ENCODE results near the gene HTN3. TPM values are rescaled to one million over a fixed set of nuclear protein-coding genes. Genes with fewer than 3 reads are reported as not detected.
"Not testable (repeated sequence)": the region's sequence is repeated elsewhere in the genome, so short reads cannot be mapped to it uniquely, and the experiment has no call there.

HTN3 gene
- total RNA-seq, 1 donor from 2014 or later = not detected

- H3K27me3 Mint-ChIP-seq (ENCODE audit: insufficient read depth); H3K9me3 Mint-ChIP-seq; H3K36me3 Mint-ChIP-seq (ENCODE audit: low read depth); H3K27ac Mint-ChIP-seq; intact Hi-C loops (cut with micrococcal nuclease); DNase-seq (ENCODE audit: low spot score); H3K4me1 Mint-ChIP-seq (ENCODE audit: low read depth); H3K4me3 Mint-ChIP-seq: not testable (repeated sequence)
Measured at GRCh38 chr4:70039928-70040327, 11.7 kb downstream of the HTN3 start.

GRCh38 chr4:70041652-70042286, 13.5 kb downstream of the HTN3 start:
- DNase-seq (ENCODE audit: low spot score) = no peak
- Mint-ChIP-seq H3K4me3 (no peak overlapping the region), H3K4me1 (ENCODE audit: low read depth) (no peaks in the 10 kb centered on the region), H3K9me3 (peaks cover 4% of the 10 kb centered on the region), H3K36me3 (ENCODE audit: low read depth) (no peaks in the 10 kb centered on the region), H3K27ac (no peak overlapping the region), H3K27me3 (ENCODE audit: insufficient read depth) (no peaks in the 10 kb centered on the region)
- intact Hi-C loops (cut with micrococcal nuclease) = no loop called here

GRCh38 chr4:70050138-70050537, 21.9 kb downstream of the HTN3 start, which contains the start of gene HTN1:
Gene HTN1 (plus strand): TSS chr4:70050438. CDS start chr4:70053077, 2,639 bp downstream.
- H3K9me3 Mint-ChIP-seq; H3K36me3 Mint-ChIP-seq (ENCODE audit: low read depth); H3K27ac Mint-ChIP-seq; H3K27me3 Mint-ChIP-seq (ENCODE audit: insufficient read depth); intact Hi-C loops (cut with micrococcal nuclease); H3K4me3 Mint-ChIP-seq; H3K4me1 Mint-ChIP-seq (ENCODE audit: low read depth); DNase-seq (ENCODE audit: low spot score): not testable (repeated sequence)

- H3K27me3 Mint-ChIP-seq (ENCODE audit: insufficient read depth); DNase-seq (ENCODE audit: low spot score); H3K36me3 Mint-ChIP-seq (ENCODE audit: low read depth); H3K27ac Mint-ChIP-seq; H3K9me3 Mint-ChIP-seq; intact Hi-C loops (cut with micrococcal nuclease); H3K4me3 Mint-ChIP-seq; H3K4me1 Mint-ChIP-seq (ENCODE audit: low read depth): not testable (repeated sequence)
Measured at GRCh38 chr4:70056534-70056933, 28.3 kb downstream of the HTN3 start.

GRCh38 chr4:70057651-70058050, 29.4 kb downstream of the HTN3 start:
- DNase-seq (ENCODE audit: low spot score) = no peak
- H3K4me1 Mint-ChIP-seq (ENCODE audit: low read depth) = no peaks in the 10 kb centered on the region
- intact Hi-C loops (cut with micrococcal nuclease) = no loop called here
- H3K36me3 Mint-ChIP-seq (ENCODE audit: low read depth) = no peaks in the 10 kb centered on the region
- H3K4me3 Mint-ChIP-seq = no peak overlapping the region
- H3K27me3 Mint-ChIP-seq (ENCODE audit: insufficient read depth) = no peaks in the 10 kb centered on the region
- no peaks in the 10 kb centered on the region for H3K9me3 Mint-ChIP-seq
- no peak overlapping the region for H3K27ac Mint-ChIP-seq

GRCh38 chr4:70059149-70059548, 30.9 kb downstream of the HTN3 start:
- Mint-ChIP-seq H3K4me3 (no peak overlapping the region), H3K27ac (no peak overlapping the region), H3K4me1 (ENCODE audit: low read depth) (no peaks in the 10 kb centered on the region), H3K27me3 (ENCODE audit: insufficient read depth) (no peaks in the 10 kb centered on the region), H3K9me3 (no peaks in the 10 kb centered on the region), H3K36me3 (ENCODE audit: low read depth) (no peaks in the 10 kb centered on the region)
- no peak for DNase-seq (ENCODE audit: low spot score)
- intact Hi-C loops (cut with micrococcal nuclease) = no loop called here

- Mint-ChIP-seq H3K9me3 (no peaks in the 10 kb centered on the region), H3K27me3 (ENCODE audit: insufficient read depth) (peaks cover 3% of the 10 kb centered on the region), H3K27ac (no peak overlapping the region), H3K4me1 (ENCODE audit: low read depth) (no peaks in the 10 kb centered on the region), H3K36me3 (ENCODE audit: low read depth) (no peaks in the 10 kb centered on the region), H3K4me3 (no peak overlapping the region)
- DNase-seq (ENCODE audit: low spot score) = no peak
- intact Hi-C loops (cut with micrococcal nuclease) = no loop called here
Measured at GRCh38 chr4:70062000-70062399, 33.7 kb downstream of the HTN3 start.

GRCh38 chr4:70080205-70080604, 51.9 kb downstream of the HTN3 start:
- no peaks in the 10 kb centered on the region for H3K9me3 Mint-ChIP-seq
- no peaks in the 10 kb centered on the region for H3K27me3 Mint-ChIP-seq (ENCODE audit: insufficient read depth)
- no peak overlapping the region for H3K4me3 Mint-ChIP-seq
- no peaks in the 10 kb centered on the region for H3K36me3 Mint-ChIP-seq (ENCODE audit: low read depth)
- no peak overlapping the region for H3K27ac Mint-ChIP-seq
- intact Hi-C loops (cut with micrococcal nuclease) = no loop called here
- no peak for DNase-seq (ENCODE audit: low spot score)
- H3K4me1 Mint-ChIP-seq (ENCODE audit: low read depth) = no peaks in the 10 kb centered on the region

Other genes starting within 250 kb of the HTN3 start
- not detected in 2 replicates for gene SULT1E1, start 168.3 kb upstream of the HTN3 start, total RNA-seq
- not detected in 2 replicates for gene CSN1S1, start 97.4 kb upstream of the HTN3 start, total RNA-seq
- gene CSN2, start 62.7 kb upstream of the HTN3 start, total RNA-seq = not detected in 2 replicates
- not detected in 2 replicates for gene STATH, start 32.5 kb upstream of the HTN3 start, total RNA-seq
- not detected in 2 replicates for gene HTN1, start 22.0 kb downstream of the HTN3 start, total RNA-seq
- gene PRR27, start 125.8 kb downstream of the HTN3 start, total RNA-seq = not detected in 2 replicates
- not detected in 2 replicates for gene ODAM, start 167.3 kb downstream of the HTN3 start, total RNA-seq
- not detected in 2 replicates for gene FDCSP, start 197.7 kb downstream of the HTN3 start, total RNA-seq
- not detected in 2 replicates for gene CSN3, start 214.1 kb downstream of the HTN3 start, total RNA-seq

Measured in activated T-helper 1 cell treated with anti-CD3 and anti-CD28 coated beads, Interleukin-12 subunit alpha, Interleukin-12 subunit beta, Interleukin-2, Interleukin-4 antibody, amounts not matched to agents 30 ng/mL and 10 ng/mL and 1 ng/mL, durations not matched to agents 14 hours and 24 hours and 36 hours (primary cell).